Measurements from ENCODE around the gene SRCIN1.
A peak's percentile ranks its signal among the peaks of the same experiment; 100 is the strongest.

Gene SRCIN1

GRCh38 chr17:38600906-38601305, 4.8 kb downstream of the SRCIN1 start:
- no peak for DNase-seq (ENCODE audit: low read depth in 2 of 2)

GRCh38 chr17:38600416-38600815, 5.3 kb downstream of the SRCIN1 start:
- DNase-seq (ENCODE audit: low read depth in 2 of 2), result no peak

GRCh38 chr17:38599398-38599856, 6.3 kb downstream of the SRCIN1 start:
- DNase-seq (ENCODE audit: low read depth in 2 of 2), result no peak

- no peak for DNase-seq (ENCODE audit: low read depth in 2 of 2)
Measured at GRCh38 chr17:38598995-38599394, 6.8 kb downstream of the SRCIN1 start.

DNA sequence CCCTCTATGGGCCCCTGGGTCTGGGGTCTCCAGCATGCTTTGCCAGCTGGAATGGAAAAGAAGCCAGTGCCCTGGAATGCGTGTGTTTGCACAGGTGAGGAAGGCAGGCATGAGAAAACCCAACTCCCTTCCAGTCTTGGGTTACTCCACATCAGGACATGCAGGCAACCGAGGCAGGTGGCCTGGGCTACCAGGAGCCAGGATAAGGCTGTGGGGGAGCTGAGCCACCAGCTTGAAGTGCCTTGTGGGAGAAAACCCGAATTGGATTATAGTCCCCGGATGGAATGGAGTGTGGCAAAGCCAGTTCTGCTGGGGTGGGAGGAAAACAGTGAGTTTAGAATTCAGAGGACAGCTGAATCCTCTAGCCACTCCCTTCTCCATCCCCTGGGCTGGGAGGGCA, 7.2 kb downstream of the SRCIN1 start:
- DNase-seq (ENCODE audit: low read depth in 2 of 2), result no peak

DNA sequence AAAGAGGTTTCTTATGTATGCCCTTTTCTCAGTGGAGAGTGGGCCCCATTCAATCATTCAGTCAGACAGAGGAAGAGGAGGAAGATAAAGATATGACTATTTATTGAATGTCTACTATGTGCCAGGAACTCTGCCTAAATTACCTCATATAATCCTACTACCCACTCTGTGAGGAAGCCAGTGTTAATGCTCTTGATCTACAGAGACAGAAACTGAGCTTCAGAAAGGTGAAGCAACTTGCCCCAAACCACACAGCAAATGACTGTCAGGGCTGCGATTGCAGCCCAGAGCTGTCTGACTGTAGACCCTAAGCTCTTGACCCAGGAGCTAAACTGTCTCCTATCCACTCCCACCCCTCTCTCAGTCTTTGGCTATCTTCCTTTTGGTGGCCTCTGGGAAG, 8.4 kb downstream of the SRCIN1 start:
- DNase-seq (ENCODE audit: low read depth in 2 of 2), result no peak

GRCh38 chr17:38596651-38597050, 9.1 kb downstream of the SRCIN1 start:
- no peak for DNase-seq (ENCODE audit: low read depth in 2 of 2)

DNA sequence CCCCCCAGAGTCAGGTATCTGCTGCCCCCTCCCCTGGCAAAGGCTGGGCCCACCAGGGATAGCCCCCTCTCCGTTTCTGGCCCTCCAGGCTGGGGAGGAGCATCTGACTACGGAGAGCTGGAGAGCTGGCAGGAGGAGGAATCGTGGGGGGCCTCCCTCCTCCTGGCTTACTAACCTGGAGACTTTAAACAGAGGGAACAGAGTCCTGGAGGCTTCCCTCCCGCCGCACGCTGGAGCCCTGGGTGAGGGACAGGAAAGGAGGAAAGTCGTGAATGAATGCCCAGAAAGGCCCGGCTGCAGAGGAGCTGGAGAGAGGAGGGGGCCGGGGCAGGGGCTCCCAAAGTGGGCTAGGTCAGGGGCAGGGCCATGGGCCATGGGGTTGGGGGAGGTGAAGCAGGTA, 9.9 kb downstream of the SRCIN1 start:
- DNase-seq (ENCODE audit: low read depth in 2 of 2), result no peak

DNA sequence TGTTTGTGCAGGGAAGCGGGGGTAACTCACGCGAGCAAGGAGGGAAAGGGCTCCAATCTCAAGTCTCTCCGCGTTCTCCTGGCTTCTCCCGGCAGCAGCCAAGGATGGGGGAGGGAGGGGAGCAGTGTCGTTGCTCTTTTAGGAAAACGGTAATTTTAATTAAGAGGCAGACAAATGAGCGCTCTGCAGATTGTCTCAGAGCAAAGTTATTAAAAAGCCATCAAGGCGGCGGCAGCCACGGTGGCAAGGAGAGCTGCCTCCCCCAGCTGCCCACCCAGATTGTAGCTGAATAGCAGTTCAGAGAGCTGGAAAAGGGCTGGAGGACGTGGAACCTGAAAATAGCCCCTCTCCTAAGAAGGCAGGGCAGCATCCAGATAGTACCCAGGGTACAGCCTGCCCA, 11.6 kb downstream of the SRCIN1 start:
- no peak for DNase-seq (ENCODE audit: low read depth in 2 of 2)

GRCh38 chr17:38592487-38592886, 13.3 kb downstream of the SRCIN1 start:
- DNase-seq (ENCODE audit: low read depth in 2 of 2), result no peak

DNA sequence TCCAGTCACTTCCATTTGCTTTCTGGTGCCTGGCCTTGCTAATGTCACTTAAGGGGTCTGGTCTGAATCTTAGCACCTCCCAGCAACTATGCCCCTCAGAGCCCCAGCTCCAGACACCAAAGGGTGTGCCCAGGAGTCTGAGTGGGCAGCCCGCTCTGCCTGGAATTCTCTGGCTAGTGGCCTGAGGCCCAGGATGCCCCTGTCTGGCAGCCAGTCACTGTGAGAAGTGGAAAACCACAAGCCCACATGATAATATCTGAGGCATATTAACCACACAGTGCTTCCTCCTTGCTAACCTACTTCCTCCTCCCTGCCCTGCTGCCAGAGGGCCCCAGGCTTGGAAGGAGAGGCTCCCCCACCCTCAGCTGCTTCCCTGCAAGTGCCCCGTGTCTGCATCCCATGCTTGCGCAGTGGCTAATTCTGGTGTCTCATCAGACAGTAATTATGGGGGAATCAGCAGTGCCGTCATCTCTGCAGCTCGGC, 14.0 kb downstream of the SRCIN1 start:
- DNase-seq (ENCODE audit: low read depth in 2 of 2), result no peak

DNA sequence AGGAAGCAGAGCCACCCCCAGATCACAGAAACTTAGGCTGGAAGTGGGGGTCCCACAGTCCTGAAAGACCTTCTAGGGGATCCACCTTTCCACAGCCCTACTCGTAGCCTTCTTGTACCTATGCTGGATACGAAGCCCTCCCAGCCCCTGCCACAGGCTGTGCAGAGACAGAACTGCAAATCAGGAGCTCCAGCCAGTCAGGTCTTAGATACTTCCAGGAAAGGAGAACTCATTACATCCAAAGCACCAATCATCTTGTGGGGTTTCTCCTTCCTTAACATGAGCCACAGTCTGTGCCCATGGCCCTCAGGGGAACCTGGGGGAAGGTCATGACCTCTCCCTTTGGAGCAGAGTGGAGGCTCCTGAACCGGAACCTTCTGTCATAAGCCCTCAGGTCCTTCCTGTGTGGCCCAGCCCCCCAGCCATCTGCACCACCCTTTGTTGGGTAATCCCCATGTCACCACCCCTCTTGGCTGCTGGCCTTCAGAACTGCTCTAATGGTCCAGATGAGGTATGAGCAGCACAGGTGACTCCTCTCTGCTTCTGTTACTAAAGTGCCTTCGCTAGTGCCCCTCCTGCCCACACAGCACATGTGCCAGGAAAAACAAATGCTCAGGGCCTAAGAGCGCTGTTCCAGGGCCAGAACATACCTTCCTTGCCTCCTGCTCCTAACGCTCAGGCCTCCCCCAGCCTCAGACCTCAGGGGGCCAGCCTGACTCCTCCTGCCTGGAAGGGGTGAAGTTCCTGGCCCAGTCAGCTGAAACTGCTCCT, 14.6 kb downstream of the SRCIN1 start:
- no peak for DNase-seq (ENCODE audit: low read depth in 2 of 2)

GRCh38 chr17:38589462-38590114, 16.2 kb downstream of the SRCIN1 start:
- DNase-seq (ENCODE audit: low read depth in 2 of 2), result no peak

DNA sequence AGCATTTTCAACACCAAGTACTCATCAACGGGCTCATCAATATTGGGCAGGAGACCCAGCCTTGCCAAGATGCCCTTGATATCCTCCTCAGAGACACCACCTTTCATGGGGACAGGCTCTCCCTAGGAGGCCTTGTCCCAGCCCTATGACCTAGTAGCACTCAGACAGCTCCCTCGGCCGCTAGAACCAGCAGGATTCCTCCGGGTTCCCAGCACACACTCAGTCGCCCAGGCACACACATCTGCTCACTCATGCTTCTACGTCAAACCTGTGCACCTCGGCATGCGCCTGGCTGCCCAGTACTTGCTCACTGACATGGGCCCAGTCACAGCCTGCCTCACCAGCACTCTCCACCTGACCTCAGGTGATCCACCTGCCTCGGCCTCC, 17.0 kb downstream of the SRCIN1 start:
- no peak for DNase-seq (ENCODE audit: low read depth in 2 of 2)

DNA sequence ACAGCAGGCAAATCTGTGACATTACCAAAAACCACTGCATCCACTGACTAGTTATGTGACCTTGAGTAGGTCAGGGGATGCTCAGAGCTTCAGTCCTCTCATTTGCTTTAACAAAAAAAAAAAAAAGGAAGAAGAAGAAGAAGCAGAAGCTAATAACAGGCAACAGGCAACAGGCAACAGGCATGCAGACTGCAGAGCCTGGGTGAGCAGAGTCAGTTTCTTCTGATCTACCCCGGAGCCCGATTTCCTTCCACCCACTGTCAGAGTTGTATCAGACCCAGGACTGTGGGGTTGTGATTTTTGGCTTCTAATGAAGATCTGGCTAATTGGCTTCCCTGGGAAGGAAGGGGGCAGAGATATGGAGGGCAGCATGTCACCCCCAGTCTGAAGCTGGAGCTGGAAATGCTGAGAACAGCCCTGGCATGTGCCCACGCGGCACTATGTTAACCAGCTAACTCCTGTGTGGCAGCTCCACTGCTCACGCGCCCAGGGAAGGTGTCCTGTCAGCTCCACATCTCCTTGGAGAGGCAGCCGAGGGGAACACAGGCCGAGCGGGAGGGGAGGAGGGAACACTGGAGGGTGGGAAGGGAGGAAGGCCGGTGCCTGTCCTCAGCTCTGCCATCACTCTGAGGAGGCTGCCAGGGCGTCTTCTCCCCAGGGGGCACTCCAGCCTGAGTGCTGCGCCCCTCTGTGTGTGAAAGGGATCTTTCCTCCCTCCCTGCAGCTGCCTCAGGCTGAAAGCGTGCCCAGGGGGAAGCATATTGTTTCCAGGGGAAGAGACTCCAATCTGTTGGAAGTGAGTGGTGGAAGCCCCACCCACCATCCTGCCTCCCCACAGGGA, 17.6 kb downstream of the SRCIN1 start:
- no peak for DNase-seq (ENCODE audit: low read depth in 2 of 2)

DNA sequence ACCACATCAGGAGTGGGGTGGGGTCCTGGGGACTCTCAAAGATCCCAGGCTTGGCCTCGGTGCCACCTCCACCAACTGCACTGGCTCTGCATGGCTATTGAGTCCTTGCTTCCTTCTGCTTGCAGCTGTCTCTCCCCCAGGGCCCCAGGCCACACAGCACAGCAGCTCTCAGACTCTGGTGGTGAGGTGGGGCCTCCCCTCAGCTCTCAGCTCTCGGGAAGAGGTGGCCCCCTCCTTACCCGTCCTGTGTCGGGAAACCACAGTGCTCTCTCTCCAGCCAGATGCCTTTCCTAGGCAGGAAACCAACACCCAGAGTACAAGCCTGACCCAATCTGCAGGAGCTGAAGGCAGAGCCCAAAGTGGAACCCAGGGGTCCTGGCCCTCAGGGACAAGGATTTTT, 18.5 kb downstream of the SRCIN1 start:
- DNase-seq (ENCODE audit: low read depth in 2 of 2), result no peak

DNA sequence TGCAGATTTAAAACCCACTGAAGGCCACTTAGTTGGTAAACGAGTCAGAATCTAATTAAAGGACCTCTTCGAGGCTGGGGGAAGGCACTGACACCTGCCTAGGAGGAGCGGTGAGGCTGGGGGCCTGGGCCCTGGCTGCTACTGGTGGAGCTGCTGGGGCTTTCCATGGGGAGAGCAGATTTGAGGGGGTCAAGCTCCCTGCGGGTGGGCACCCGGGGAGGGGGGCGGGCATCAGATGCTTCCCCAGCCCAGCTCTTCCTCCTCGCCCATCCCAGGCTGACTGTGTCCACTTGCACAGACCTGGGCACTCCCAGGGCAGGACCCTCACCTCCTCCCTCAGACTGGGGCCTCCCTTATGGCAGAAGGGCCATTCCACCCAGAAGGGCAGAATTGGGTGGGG, 19.0 kb downstream of the SRCIN1 start:
- no peak for DNase-seq (ENCODE audit: low read depth in 2 of 2)

DNA sequence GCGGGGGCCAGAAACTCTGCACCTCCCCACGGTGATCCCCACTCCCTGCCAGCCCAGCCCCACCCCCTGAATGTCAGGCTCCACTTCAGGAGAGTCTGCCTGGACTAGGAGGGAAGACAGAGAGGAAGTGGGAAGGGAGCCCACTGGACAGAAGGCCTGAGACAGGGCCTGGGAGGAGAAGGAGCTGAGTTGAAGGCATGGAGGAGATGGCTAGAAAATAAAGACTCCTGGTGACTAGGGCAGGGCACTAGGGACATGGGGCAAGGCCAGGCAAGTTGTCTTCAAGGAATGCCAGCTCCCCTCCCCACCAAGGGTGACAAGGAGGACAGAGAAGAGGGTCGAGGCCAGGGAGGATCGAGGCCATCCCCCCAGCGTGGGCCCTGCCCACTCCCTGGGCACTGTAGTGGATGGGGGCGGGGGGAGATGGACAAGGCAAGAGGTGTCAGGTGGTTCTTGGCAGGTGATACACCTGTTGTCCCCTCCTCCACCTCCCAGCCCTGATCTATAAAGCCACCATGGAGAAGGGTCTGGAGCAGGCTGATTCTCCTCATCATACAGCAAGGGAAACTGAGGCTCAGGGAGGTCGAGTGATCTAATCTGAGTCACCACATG, 19.7 kb downstream of the SRCIN1 start:
- no peak for DNase-seq (ENCODE audit: low read depth in 2 of 2)

GRCh38 chr17:38585056-38585917, 20.5 kb downstream of the SRCIN1 start:
- no peak for DNase-seq (ENCODE audit: low read depth in 2 of 2)

DNA sequence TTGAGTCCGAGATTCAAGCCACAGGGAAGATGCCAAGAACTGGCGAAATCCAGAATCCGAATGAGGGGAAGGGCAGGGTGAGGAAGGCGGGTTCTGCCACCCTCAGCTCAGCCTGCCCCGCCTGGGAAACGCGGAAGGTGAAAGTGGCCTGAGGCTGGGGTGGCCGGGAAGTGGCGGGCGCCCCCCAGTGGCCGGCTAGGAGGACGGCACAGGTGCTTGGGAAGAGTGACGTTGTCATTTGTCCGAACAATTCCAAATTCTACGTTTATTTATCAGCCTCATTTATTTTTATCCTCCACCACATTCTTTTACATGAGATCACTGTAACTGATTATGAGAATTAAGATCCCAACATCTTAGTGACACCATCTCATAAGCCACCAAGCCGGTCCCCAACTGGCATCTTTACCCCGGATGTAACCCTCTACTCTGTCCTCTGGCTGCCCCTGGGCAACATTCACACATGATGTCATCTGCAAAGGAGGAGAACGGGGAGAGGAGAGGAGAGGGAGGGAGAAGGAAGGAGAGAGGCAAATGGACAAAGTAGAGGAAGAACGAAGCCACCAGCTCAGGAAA, 21.3 kb downstream of the SRCIN1 start:
- DNase-seq (ENCODE audit: low read depth in 2 of 2), result peak in 1 of 2 donors; percentile 27

Measured in stimulated activated CD8-positive, alpha-beta memory T cell treated with anti-CD3 and anti-CD28 coated beads, Interleukin-7, amount 100 ng/mL, for 1 hour (primary cell).